H1 (cell line): ENCODE data around the gene QPCTL. TPM values are rescaled to one million over a fixed set of nuclear protein-coding genes. Genes with fewer than 3 reads are reported as not detected.

Source experiments
- CTCF ChIA-PET: fragments of 300-600 bp; sonication (Branson Sonifier 250); formaldehyde crosslinking; loops from one replicate; lab custom pipeline; 2021; ENCODE audit not compliant: partially characterized antibody; lab: Charles Lee
- POLR2A ChIA-PET: fragments of 300-600 bp; sonication (Branson Sonifier 250); formaldehyde crosslinking; loops from one replicate; lab custom pipeline; 2021; ENCODE audit warnings: inconsistent platforms; ENCODE audit not compliant: partially characterized antibody; lab: Charles Lee
- DNase-seq, 2 experiments: peaks; one replicate each; pipeline versions ENCODE4 v3.0.0 to v3.0.0-alpha.2; 2010 to 2022; ENCODE audit warnings: low spot score in 2 of 2, low read depth in 1 of 2, mixed read lengths in 1 of 2
- FAIRE-seq: peaks from 2 replicates; lab custom pipeline; 2011; peaks lifted over from hg19 to GRCh38; lab: Jason Lieb, UNC
- H2AFZ ChIP-seq: 2 replicates; pipeline ENCODE4 v1.8.1; 2012; ENCODE audit warnings: low read length, inconsistent platforms
- H2AK5ac ChIP-seq: 2 replicates; pipeline ENCODE4 v1.6.1; 2013; ENCODE audit warnings: low read depth, low read length
- H2BK120ac ChIP-seq: replicated peaks from 2 replicates; pipeline ENCODE3; 2013; ENCODE audit warnings: low read depth, low read length, inconsistent platforms
- H2BK12ac ChIP-seq: 2 replicates; pipeline ENCODE4 v1.6.1; 2013; ENCODE audit warnings: low read depth, low read length
- H2BK15ac ChIP-seq: 2 replicates; pipeline ENCODE4 v1.6.1; 2013; ENCODE audit warnings: low read length
- H2BK20ac ChIP-seq: 2 replicates; pipeline ENCODE4 v1.6.1; 2013; ENCODE audit warnings: low read length
- H2BK5ac ChIP-seq: 2 replicates; pipeline ENCODE4 v1.6.1; 2013; ENCODE audit warnings: low read depth, low read length
- H3K14ac ChIP-seq: 2 replicates; pipeline ENCODE4 v1.6.1; 2013; ENCODE audit warnings: inconsistent platforms; ENCODE audit not compliant: insufficient read length
- H3K18ac ChIP-seq: 2 replicates; pipeline ENCODE4 v1.6.1; 2013; ENCODE audit warnings: low read length; ENCODE audit errors: extremely low read depth
- H3K23ac ChIP-seq: 2 replicates; pipeline ENCODE4 v1.6.1; 2013; ENCODE audit warnings: inconsistent platforms; ENCODE audit not compliant: insufficient read length
- H3K23me2 ChIP-seq: 2 replicates; pipeline ENCODE4 v1.6.1; 2013; ENCODE audit warnings: low read depth, low read length
- H3K27ac ChIP-seq: 2 replicates; pipeline ENCODE4 v1.6.1; 2011; ENCODE audit warnings: low read depth, low read length, inconsistent platforms
- H3K27me3 ChIP-seq, 4 experiments: replicated peaks in 1 of 4; 1 replicate in 1 of 4; 2 replicates in 3 of 4; pipeline versions ENCODE4 v1.6.1 to v1.8.1; 2011 to 2013; ENCODE audit warnings: low read length in 3 of 4, mild to moderate bottlenecking in 3 of 4, inconsistent platforms in 2 of 4, mixed read lengths in 2 of 4, moderate library complexity in 1 of 4; ENCODE audit not compliant: control insufficient read depth in 3 of 4, insufficient read depth in 3 of 4; ENCODE audit errors: extremely low read depth in 1 of 4
- H3K36me3 ChIP-seq, 4 experiments: 2 replicates each; pipeline versions ENCODE4 v1.6.1 to v1.8.1; 2011 to 2013; ENCODE audit warnings: mild to moderate bottlenecking in 4 of 4, low read length in 3 of 4, moderate library complexity in 2 of 4, control low read depth in 1 of 4, inconsistent platforms in 1 of 4; ENCODE audit not compliant: insufficient read depth in 4 of 4, control insufficient read depth in 2 of 4
- H3K4ac ChIP-seq: replicated peaks from 2 replicates; pipeline ENCODE3; 2013; ENCODE audit warnings: low read length, low read depth, mixed read lengths, inconsistent platforms; ENCODE audit not compliant: insufficient read length
- H3K4me1 ChIP-seq, 4 experiments: replicated peaks in 1 of 4; 1 replicate in 1 of 4; 2 replicates in 3 of 4; pipeline versions ENCODE4 v1.6.1 to v1.8.1; 2011 to 2013; ENCODE audit warnings: low read length in 3 of 4, inconsistent platforms in 2 of 4, mixed read lengths in 1 of 4; ENCODE audit not compliant: insufficient read depth in 4 of 4, control insufficient read depth in 3 of 4
- H3K4me2 ChIP-seq, 2 experiments: 2 replicates each; pipeline versions ENCODE4 v1.6.1 to v1.8.1; 2011 to 2013; ENCODE audit warnings: low read depth in 2 of 2, low read length in 2 of 2, control low read depth in 1 of 2, inconsistent platforms in 1 of 2, mild to moderate bottlenecking in 1 of 2; ENCODE audit not compliant: insufficient read depth in 1 of 2
- H3K4me3 ChIP-seq, 4 experiments: fragments of 200-600, 300-600 bp in 1 of 4; sonication (generic), shearing (Covaris generic), sonication (Bioruptor Twin) in 1 of 4; 2 replicates each; pipeline versions ENCODE4 v1.5.1 to v1.8.1; 2011 to 2016; ENCODE audit warnings: low read length in 4 of 4, low read depth in 3 of 4, control low read depth in 2 of 4, inconsistent platforms in 2 of 4, mild to moderate bottlenecking in 2 of 4, mixed read lengths in 1 of 4, moderate library complexity in 1 of 4; ENCODE audit not compliant: insufficient read depth in 2 of 4; ENCODE audit errors: extremely low read depth in 1 of 4
- H3K56ac ChIP-seq: replicated peaks from 2 replicates; pipeline ENCODE3; 2013; ENCODE audit warnings: low read depth, mild to moderate bottlenecking, mixed read lengths, low read length, inconsistent platforms; ENCODE audit not compliant: insufficient read length
- H3K79me1 ChIP-seq: 2 replicates; pipeline ENCODE4 v1.6.1; 2013; ENCODE audit warnings: low read depth, low read length, control low read depth
- H3K79me2 ChIP-seq, 2 experiments: 2 replicates each; pipeline versions ENCODE4 v1.6.1 to v1.8.1; 2012 to 2013; ENCODE audit warnings: low read length in 2 of 2, mild to moderate bottlenecking in 2 of 2, inconsistent platforms in 1 of 2; ENCODE audit not compliant: insufficient read depth in 2 of 2, control insufficient read depth in 1 of 2
- H3K9ac ChIP-seq, 4 experiments: replicated peaks in 1 of 4; 1 replicate in 1 of 4; 2 replicates in 3 of 4; pipeline versions ENCODE4 v1.6.1 to v1.8.1; 2011 to 2013; ENCODE audit warnings: low read depth in 3 of 4, low read length in 3 of 4, control low read depth in 2 of 4, mild to moderate bottlenecking in 2 of 4, moderate library complexity in 2 of 4, inconsistent platforms in 1 of 4; ENCODE audit errors: extremely low read depth in 1 of 4
- H3K9me3 ChIP-seq, 2 experiments: 2 replicates each; pipeline versions ENCODE4 v1.6.1 to v1.8.1; 2012 to 2013; ENCODE audit warnings: mild to moderate bottlenecking in 2 of 2, moderate library complexity in 2 of 2, control low read depth in 1 of 2, inconsistent platforms in 1 of 2, low read depth in 1 of 2, low read length in 1 of 2, mixed read lengths in 1 of 2; ENCODE audit not compliant: insufficient read depth in 2 of 2
- H4K20me1 ChIP-seq, 2 experiments: replicated peaks in 1 of 2; 2 replicates each; pipeline versions ENCODE3 to v1.8.1; 2011 to 2013; ENCODE audit warnings: inconsistent platforms in 2 of 2, low read length in 2 of 2, mild to moderate bottlenecking in 1 of 2; ENCODE audit not compliant: insufficient read depth in 2 of 2, control insufficient read depth in 1 of 2
- H4K5ac ChIP-seq: 2 replicates; pipeline ENCODE4 v1.6.1; 2013; ENCODE audit warnings: low read length, low read depth, mixed read lengths, inconsistent platforms; ENCODE audit not compliant: insufficient read length
- H4K8ac ChIP-seq: 2 replicates; pipeline ENCODE4 v1.8.0; 2013; ENCODE audit warnings: mild to moderate bottlenecking, moderate library complexity, low read length, inconsistent platforms; ENCODE audit not compliant: insufficient read depth; ENCODE audit errors: extremely low read depth
- H4K91ac ChIP-seq: replicated peaks from 2 replicates; pipeline ENCODE3; 2013; ENCODE audit warnings: low read length, mixed read lengths, inconsistent platforms; ENCODE audit not compliant: insufficient read length
- ASH2L ChIP-seq: fragments of 200-600, 300-600 bp; sonication (generic); IDR thresholded peaks from one replicate; pipeline ENCODE4 v1.7.1; 2017; ENCODE audit warnings: low read length
- BCL11A ChIP-seq, 2 experiments: IDR thresholded peaks; one replicate each; pipeline ENCODE4 v1.6.1; 2011; ENCODE audit warnings: low read depth in 2 of 2, low read length in 2 of 2, mild to moderate bottlenecking in 2 of 2
- GTF2F1 ChIP-seq: IDR thresholded peaks from 2 replicates; pipeline ENCODE4 v1.6.1; 2012; ENCODE audit warnings: low read depth, low read length, improper control_type of control experiment, borderline replicate concordance
- JUN ChIP-seq: IDR thresholded peaks from 2 replicates; pipeline ENCODE4 v1.6.1; 2011; ENCODE audit warnings: low read depth, mild to moderate bottlenecking, improper control_type of control experiment, low read length
- MAX ChIP-seq: IDR thresholded peaks from 2 replicates; pipeline ENCODE4 v1.6.1; 2012; ENCODE audit warnings: inconsistent platforms
- RAD21 ChIP-seq, 2 experiments: IDR thresholded peaks in 1 of 2; conservative IDR thresholded peaks in 1 of 2; 2 replicates each; pipeline ENCODE4 v1.6.1; 2011; ENCODE audit warnings: low read depth in 2 of 2, low read length in 2 of 2, improper control_type of control experiment in 1 of 2, inconsistent platforms in 1 of 2, mild to moderate bottlenecking in 1 of 2, moderate library complexity in 1 of 2
- RFX5 ChIP-seq: IDR thresholded peaks from 2 replicates; pipeline ENCODE4 v1.6.1; 2011; ENCODE audit warnings: low read depth, low read length, improper control_type of control experiment, borderline replicate concordance
- RNF2 ChIP-seq: fragments of 200-900, 300-1000 bp; sonication (generic); IDR thresholded peaks from 2 replicates; pipeline ENCODE4 v1.7.1; 2016; ENCODE audit warnings: borderline replicate concordance, low read depth, mild to moderate bottlenecking, antibody characterized with exemption, low read length; ENCODE audit not compliant: poor library complexity, severe bottlenecking; ENCODE audit errors: missing control alignments
- WGBS, 2 experiments: shearing (Covaris generic) in 1 of 2; methylation state at CpG; one replicate each; pipeline versions ENCODE4 v1.1.6 to v1.1.7; 2013 to 2015; ENCODE audit warnings: low lambda C conversion rate in 2 of 2, mixed read lengths in 2 of 2, inconsistent platforms in 1 of 2, low coverage in 1 of 2, missing lambda C conversion rate in 1 of 2; ENCODE audit not compliant: insufficient replicate concordance in 2 of 2, insufficient coverage in 1 of 2, insufficient read length in 1 of 2; ENCODE audit errors: extremely low coverage in 1 of 2, missing lambda C conversion rate in 1 of 2; 5-methylcytosine and 5-hydroxymethylcytosine counted together
- polyA plus RNA-seq, 7 experiments: library from polyadenylated mRNA; depleted of rRNA in 3 of 7; stranded (reverse) in 5 of 7; unstranded in 2 of 7; fragments of >200 nt in 5 of 7; fragments of 200-250 nt in 2 of 7; gene quantifications; 1 replicate in 5 of 7; 2 replicates in 1 of 7; 4 replicates in 1 of 7; pipeline versions ENCODE4 v1.2.1 to v1.2.3, GENCODE V29; 2011 to 2013; ENCODE audit warnings: missing spikeins in 2 of 7, mixed read lengths in 2 of 7
- total RNA-seq: library from RNA; stranded (reverse); fragmentation: NEBNext Ultra II Directional; extraction: Animal tissue kit (Norgen Biotek cat#: 25700); gene quantifications from 2 replicates; pipeline ENCODE4 v1.2.1, GENCODE V29; 2021
- TF ChIP-seq, protein P1 (sequence below): IDR thresholded peaks from 2 replicates; pipeline ENCODE4 v1.6.1; 2012; ENCODE audit warnings: low read length, inconsistent platforms

The QPCTL gene
- total and polyA plus RNA-seq, 2 of the 8 experiments (the other 6 are each of a cell fraction or from before 2014, with no cell fraction given), result 25.2 to 35.3 TPM

DNA sequence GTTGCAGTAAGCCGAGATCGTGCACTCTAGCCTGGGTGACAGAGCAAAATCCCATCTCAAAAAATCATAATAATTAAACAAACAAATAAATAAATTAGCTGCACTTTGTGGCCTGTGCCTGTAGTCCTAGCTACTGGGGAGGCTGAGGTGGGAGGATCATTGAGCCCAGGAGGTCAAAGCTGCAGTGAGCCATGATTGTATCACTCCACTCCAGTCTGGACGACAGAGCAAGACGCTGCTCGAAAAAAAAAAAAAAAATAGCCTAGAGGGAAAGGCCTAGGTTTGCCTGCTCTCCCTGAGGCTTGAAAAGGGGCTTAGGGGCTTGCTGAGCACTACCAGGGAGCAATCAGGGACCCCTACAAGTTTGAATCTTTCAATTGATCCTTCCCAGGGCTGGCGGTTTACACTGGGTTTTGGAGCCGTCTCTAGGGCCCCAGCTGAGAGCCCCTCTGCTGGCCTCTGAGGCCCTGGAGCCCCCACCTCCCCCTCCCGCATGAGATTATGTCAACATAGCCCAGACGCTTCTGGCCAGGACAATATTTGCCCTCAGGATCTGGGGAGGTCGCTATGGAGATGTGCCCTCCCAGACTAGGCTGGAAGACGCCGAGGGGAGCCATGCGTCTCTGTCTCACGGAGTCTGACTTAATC, 34.8 kb upstream of the QPCTL start:
- Histone ChIP-seq H4K20me1 (no peaks in the 10 kb centered on the region), H3K79me1 (no peaks in the 10 kb centered on the region), H3K4me3 (no peak overlapping the region), H3K4ac (no peak overlapping the region), H3K23ac (no peak overlapping the region), H4K91ac (no peak overlapping the region), H2BK20ac (no peak overlapping the region), H2AK5ac (no peak overlapping the region), H3K4me1 (peaks cover 0 to 4% (median 2%) of the 10 kb centered on the region in 4 experiments; a peak in 3 of 7 replicates), H4K5ac (no peak overlapping the region), H4K8ac (no peak overlapping the region), H2BK12ac (0 out of 2 replicates have a peak overlapping the region, but pooled peaks have one; percentile 50), H3K23me2 (no peaks in the 10 kb centered on the region), H3K9me3 (no peaks in the 10 kb centered on the region), H3K56ac (no peak overlapping the region), H3K27me3 (no peaks in the 10 kb centered on the region), H2BK5ac (no peak overlapping the region), H2BK120ac (no peak overlapping the region), H3K9ac (no peak overlapping the region), H3K36me3 (no peaks in the 10 kb centered on the region), H3K27ac (no peak overlapping the region), H3K14ac (no peak overlapping the region), H2AFZ (peak overlapping the region; percentile 70; the same call in 1 of the 2 replicates), H3K18ac (no peak overlapping the region; the same call in 1 of the 2 replicates), H2BK15ac (no peak overlapping the region), H3K79me2 (no peaks in the 10 kb centered on the region), H3K4me2 (no peak overlapping the region)
- CTCF ChIA-PET, result interaction anchor here (0.6 to 1.3 kb wide), 6 partner anchors 9 to 240 kb away, joined by 3 to 6 read pairs (median 4); no protein-coding TSS in a partner anchor
- no peak for FAIRE-seq
- no peak for DNase-seq
- POLR2A ChIA-PET, result interaction anchor here (0.7 kb wide), 1 partner anchor 13 kb away, joined by 3 read pairs; no protein-coding TSS in a partner anchor
- WGBS, 2 experiments, result 70% methylated on average over 11 of the region's 14 CpGs; no CpG with 5 or more reads in 1 of the 2 experiments
- TF ChIP-seq RAD21 (IDR thresholded peaks at IDR 0.05 in 1 of 2, conservative IDR thresholded peaks at IDR 0.05 in 1 of 2; ENCODE audit: low read depth in 2 of 2, low read length in 2 of 2) (no peak), RFX5 (no peak), RNF2 (no peak), JUN (no peak), ASH2L (no peak), MAX (no peak), GTF2F1 (no peak), BCL11A (IDR thresholded peaks at IDR 0.05; ENCODE audit: low read depth in 2 of 2, low read length in 2 of 2) (no peak)
- TF ChIP-seq, protein P1, sequence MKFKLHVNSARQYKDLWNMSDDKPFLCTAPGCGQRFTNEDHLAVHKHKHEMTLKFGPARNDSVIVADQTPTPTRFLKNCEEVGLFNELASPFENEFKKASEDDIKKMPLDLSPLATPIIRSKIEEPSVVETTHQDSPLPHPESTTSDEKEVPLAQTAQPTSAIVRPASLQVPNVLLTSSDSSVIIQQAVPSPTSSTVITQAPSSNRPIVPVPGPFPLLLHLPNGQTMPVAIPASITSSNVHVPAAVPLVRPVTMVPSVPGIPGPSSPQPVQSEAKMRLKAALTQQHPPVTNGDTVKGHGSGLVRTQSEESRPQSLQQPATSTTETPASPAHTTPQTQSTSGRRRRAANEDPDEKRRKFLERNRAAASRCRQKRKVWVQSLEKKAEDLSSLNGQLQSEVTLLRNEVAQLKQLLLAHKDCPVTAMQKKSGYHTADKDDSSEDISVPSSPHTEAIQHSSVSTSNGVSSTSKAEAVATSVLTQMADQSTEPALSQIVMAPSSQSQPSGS, result no peak
